DMS153 treated with DMSO at 0.1 percent for 48 hours (cell line): ENCODE measurements around the gene PHACTR4.
"Not testable (repeated sequence)": the region's sequence is repeated elsewhere in the genome, so short reads cannot be mapped to it uniquely, and the experiment has no call there.

ENCODE experiments used
- DNase-seq: peaks from one replicate; lab custom pipeline; 2025; ENCODE audit not compliant: unreplicated experiment; lab: John Stamatoyannopoulos, UW

Gene PHACTR4

GRCh38 chr1:28428012-28428411 is 58.5 kb downstream of the PHACTR4 start:
- DNase-seq, result no peak

- no peak for DNase-seq
These were observed 59.5 kb downstream of the PHACTR4 start for GRCh38 chr1:28428990-28429520.

GRCh38 chr1:28436211-28436769 is 66.8 kb downstream of the PHACTR4 start:
- no peak for DNase-seq

GRCh38 chr1:28437264-28437923 is 67.9 kb downstream of the PHACTR4 start:
- DNase-seq, result no peak

GRCh38 chr1:28437924-28438699 is 68.6 kb downstream of the PHACTR4 start:
- DNase-seq, result no peak

- no peak for DNase-seq
These were observed 69.8 kb downstream of the PHACTR4 start for GRCh38 chr1:28439320-28439719.

GRCh38 chr1:28441674-28442073 is 72.1 kb downstream of the PHACTR4 start:
- DNase-seq, result no peak

- no peak for DNase-seq
These were observed 74.0 kb downstream of the PHACTR4 start for GRCh38 chr1:28443550-28443949.

GRCh38 chr1:28447679-28448078 is 78.1 kb downstream of the PHACTR4 start:
- DNase-seq, result no peak

- DNase-seq, result not testable (repeated sequence)
These were observed 78.6 kb downstream of the PHACTR4 start for GRCh38 chr1:28448094-28448611.

GRCh38 chr1:28449904-28450303 is 80.4 kb downstream of the PHACTR4 start:
- DNase-seq, result no peak

GRCh38 chr1:28450561-28450960 is 81.0 kb downstream of the PHACTR4 start:
- DNase-seq, result no peak

- no peak for DNase-seq
These were observed 81.5 kb downstream of the PHACTR4 start for GRCh38 chr1:28451011-28451410.

- no peak for DNase-seq
These were observed 86.5 kb downstream of the PHACTR4 start for GRCh38 chr1:28456078-28456477.

GRCh38 chr1:28457678-28458077 is 88.1 kb downstream of the PHACTR4 start:
- no peak for DNase-seq

- no peak for DNase-seq
These were observed 89.0 kb downstream of the PHACTR4 start for GRCh38 chr1:28458237-28459228.

- no peak for DNase-seq
These were observed 96.8 kb downstream of the PHACTR4 start for GRCh38 chr1:28466226-28466778.

- DNase-seq, result no peak
These were observed 100.6 kb downstream of the PHACTR4 start for GRCh38 chr1:28470146-28470545.

- not testable (repeated sequence) for DNase-seq
These were observed 110.0 kb downstream of the PHACTR4 start for GRCh38 chr1:28479497-28479896.

GRCh38 chr1:28480308-28480707 is 110.8 kb downstream of the PHACTR4 start:
- no peak for DNase-seq
